HepG2 (cell line): Measurements from ENCODE around the gene POLA1. TPM values are rescaled to one million over a fixed set of nuclear protein-coding genes. Genes with fewer than 3 reads are reported as not detected.
A peak's percentile ranks its signal among the peaks of the same experiment; 100 is the strongest.

ENCODE experiments used
- ATAC-seq: fragments of 200-7000 bp; cut with Tn5 transposase; 3 replicates; pipeline ENCODE4 v1.9.1; 2020; ENCODE audit warnings: mild to moderate bottlenecking, moderate library complexity
- BruUV-seq: library from RNA; stranded (reverse); fragments of 400-500 nt; replicated peaks from 2 replicates; lab custom pipeline; 2021; lab: Mats Ljungman, UMichigan
- CTCF ChIA-PET: fragments of 300-600 bp; formaldehyde crosslinking; extraction: SDS; loops from one replicate; lab custom pipeline; 2021; ENCODE audit warnings: low total read pairs, inconsistent platforms, low intra/inter-chr PET ratio; lab: Yijun Ruan, JAX
- POLR2A ChIA-PET: fragments of 350-600 bp; sonication (Branson Sonifier 250); formaldehyde crosslinking; loops from one replicate; lab custom pipeline; 2020; ENCODE audit warnings: antibody characterized with exemption, inconsistent platforms; lab: Yijun Ruan, JAX
- DNase-seq: peaks from one replicate; pipeline ENCODE4 v3.0.0-alpha.2; 2015; ENCODE audit warnings: low spot score
- FAIRE-seq: peaks from 3 replicates; lab custom pipeline; 2011; peaks lifted over from hg19 to GRCh38; lab: Jason Lieb, UNC
- H2AFZ ChIP-seq: one replicate; pipeline ENCODE4 v1.6.1; 2011; ENCODE audit warnings: low read length, inconsistent platforms
- H3K27ac ChIP-seq: fragments of 300-600 bp; 3 replicates; pipeline ENCODE4 v1.8.0; 2011; ENCODE audit warnings: mixed run types, mild to moderate bottlenecking, mixed read lengths, low read length, inconsistent platforms; ENCODE audit not compliant: insufficient read depth; ENCODE audit errors: extremely low read length
- H3K27me3 ChIP-seq, 2 experiments: fragments of 200-600 bp in 1 of 2; 2 replicates in 1 of 2; 3 replicates in 1 of 2; pipeline versions ENCODE4 v1.6.0 to v1.8.0; 2011; ENCODE audit warnings: low read length in 2 of 2, mild to moderate bottlenecking in 2 of 2, moderate library complexity in 2 of 2, inconsistent platforms in 1 of 2; ENCODE audit not compliant: insufficient read depth in 2 of 2, control insufficient read depth in 1 of 2
- H3K36me3 ChIP-seq, 2 experiments: fragments of 200-600 bp in 1 of 2; replicated peaks in 1 of 2; 2 replicates in 1 of 2; 3 replicates in 1 of 2; pipeline versions ENCODE4 v1.5.1 to v1.8.0; 2011; ENCODE audit warnings: low read length in 2 of 2, inconsistent platforms in 1 of 2; ENCODE audit not compliant: insufficient read depth in 2 of 2, control insufficient read depth in 1 of 2
- H3K4me1 ChIP-seq: 2 replicates; pipeline ENCODE4 v1.5.1; 2012; ENCODE audit warnings: low read length, inconsistent platforms; ENCODE audit not compliant: insufficient read depth
- H3K4me2 ChIP-seq: 2 replicates; pipeline ENCODE4 v1.6.0; 2011; ENCODE audit warnings: low read depth, low read length, inconsistent platforms
- H3K4me3 ChIP-seq, 3 experiments: fragments of 200-600 bp in 1 of 3; sonication (generic), shearing (Covaris generic) in 1 of 3; replicated peaks in 1 of 3; 2 replicates each; pipeline ENCODE4 v1.5.1; 2011 to 2016; ENCODE audit warnings: low read length in 3 of 3, inconsistent platforms in 2 of 3, low read depth in 2 of 3, mild to moderate bottlenecking in 2 of 3, control low read depth in 1 of 3, mixed read lengths in 1 of 3; ENCODE audit not compliant: insufficient read depth in 1 of 3
- H3K79me2 ChIP-seq: one replicate; pipeline ENCODE4 v1.6.1; 2011; ENCODE audit warnings: low read length, inconsistent platforms; ENCODE audit not compliant: insufficient read depth
- H3K9ac ChIP-seq: 2 replicates; pipeline ENCODE4 v1.6.0; 2011; ENCODE audit warnings: mild to moderate bottlenecking, low read depth, low read length, inconsistent platforms; ENCODE audit not compliant: insufficient read depth
- H3K9me3 ChIP-seq: 2 replicates; pipeline ENCODE4 v1.5.1; 2012; ENCODE audit warnings: mild to moderate bottlenecking, low read length
- H4K20me1 ChIP-seq: 2 replicates; pipeline ENCODE4 v1.6.0; 2011; ENCODE audit warnings: inconsistent platforms, mild to moderate bottlenecking, low read length, moderate library complexity; ENCODE audit not compliant: insufficient read depth
- ATM ChIP-seq: fragments of 450-650 bp; IDR thresholded peaks from 2 replicates; pipeline ENCODE4 v1.7.1; 2017; ENCODE audit warnings: mild to moderate bottlenecking, borderline replicate concordance
- FOXK1 ChIP-seq: sonication (generic); formaldehyde crosslinking; IDR thresholded peaks from 2 replicates; pipeline ENCODE4 v1.4.0; 2020; ENCODE audit warnings: low read depth, missing genetic modification reagents, borderline replicate concordance
- HNRNPL ChIP-seq: fragments of 200-400 bp; formaldehyde crosslinking; IDR thresholded peaks from 2 replicates; pipeline ENCODE4 v1.6.1; 2017; ENCODE audit warnings: mild to moderate bottlenecking, low read depth, low read length
- JUNB ChIP-seq: sonication (generic); formaldehyde crosslinking; IDR thresholded peaks from 2 replicates; pipeline ENCODE4 v1.8.0; 2022; ENCODE audit warnings: missing genetic modification reagents, mild to moderate bottlenecking, borderline replicate concordance
- NFE2L2 ChIP-seq: fragments of 150-350 bp; IDR thresholded peaks from 2 replicates; pipeline ENCODE4 v1.6.1; 2014; ENCODE audit warnings: low read length
- SP2 ChIP-seq: sonication (generic); formaldehyde crosslinking; IDR thresholded peaks from 2 replicates; pipeline ENCODE4 v1.5.1; 2020; ENCODE audit warnings: mild to moderate bottlenecking, missing genetic modification reagents
- TBX2 ChIP-seq: sonication (generic); formaldehyde crosslinking; IDR thresholded peaks from 2 replicates; pipeline ENCODE4 v1.5.0; 2020; ENCODE audit warnings: missing genetic modification reagents, mild to moderate bottlenecking, borderline replicate concordance
- ZFYVE20 ChIP-seq: sonication (generic); formaldehyde crosslinking; IDR thresholded peaks from 2 replicates; pipeline ENCODE4 v1.8.0; 2023; ENCODE audit warnings: low read depth, mild to moderate bottlenecking, moderate library complexity, missing genetic modification reagents, borderline replicate concordance
- ZNF121 ChIP-seq: sonication (generic); formaldehyde crosslinking; IDR thresholded peaks from 2 replicates; pipeline ENCODE4 v1.5.0; 2020; ENCODE audit warnings: mild to moderate bottlenecking, missing genetic modification reagents
- ZNF275 ChIP-seq: sonication (generic); formaldehyde crosslinking; IDR thresholded peaks from 2 replicates; pipeline ENCODE4 v1.8.0; 2022; ENCODE audit warnings: missing genetic modification reagents, mild to moderate bottlenecking, inconsistent platforms, borderline replicate concordance
- ZNF280D ChIP-seq: sonication (generic); formaldehyde crosslinking; IDR thresholded peaks from 2 replicates; pipeline ENCODE4 v1.5.1; 2020; ENCODE audit warnings: mild to moderate bottlenecking, missing genetic modification reagents
- ZNF34 ChIP-seq: sonication (generic); formaldehyde crosslinking; IDR thresholded peaks from 2 replicates; pipeline ENCODE4 v1.4.0; 2020; ENCODE audit warnings: mild to moderate bottlenecking, missing genetic modification reagents, borderline replicate concordance
- ZNF547 ChIP-seq: sonication (generic); formaldehyde crosslinking; IDR thresholded peaks from 2 replicates; pipeline ENCODE4 v1.5.1; 2020; ENCODE audit warnings: mild to moderate bottlenecking, missing genetic modification reagents
- ZNF792 ChIP-seq: IDR thresholded peaks from 2 replicates; pipeline ENCODE4 v1.6.1; 2016
- ZNF841 ChIP-seq: sonication (generic); formaldehyde crosslinking; IDR thresholded peaks from 2 replicates; pipeline ENCODE4 v1.8.1; 2023; ENCODE audit warnings: missing genetic modification reagents, borderline replicate concordance
- WGBS: methylation state at CpG from one replicate; pipeline ENCODE4 v1.1.6; 2017; ENCODE audit warnings: low lambda C conversion rate; 5-methylcytosine and 5-hydroxymethylcytosine counted together
- in situ Hi-C: cut with HindIII; loops from 2 replicates; pipeline ENCODE4 v1.10.0; 2017; ENCODE audit warnings: low pct_unique_long_range_greater_than_20kb; ENCODE audit not compliant: extremely low pct_ligation_motif_present
- intact Hi-C: fragments of 100-400 bp; cut with micrococcal nuclease; formaldehyde crosslinking; loops from one replicate; pipeline ENCODE4 v1.10.0; 2022; ENCODE audit not compliant: unreplicated experiment
- polyA plus RNA-seq, 8 experiments: library from polyadenylated mRNA; depleted of rRNA in 3 of 8; stranded (reverse) in 7 of 8; unstranded in 1 of 8; fragments of >200 nt; fragmentation: Illumina TruSeq in 4 of 8; extraction: Trizol in 4 of 8; gene quantifications; 2 replicates each; pipeline versions ENCODE4 v1.2.1 to v1.2.3, GENCODE V29; 2011 to 2016; ENCODE audit warnings: low read depth in 4 of 8, missing spikeins in 1 of 8, mixed read lengths in 1 of 8; ENCODE audit not compliant: insufficient read depth in 1 of 8
- total RNA-seq, 5 experiments: library from RNA; depleted of rRNA; stranded (reverse); fragments of >200 nt; fragmentation: Illumina TruSeq; extraction: Trizol; gene quantifications; 2 replicates each; pipeline ENCODE4 v1.2.3, GENCODE V29; 2016; ENCODE audit warnings: low read depth in 1 of 5

The POLA1 gene
- total and polyA plus RNA-seq, 2 of the 13 experiments (the other 11 are each of a cell fraction or from before 2014, with no cell fraction given) = 3.3 to 26.5 TPM

GRCh38 chrX:25018682-25019081 is 325.0 kb downstream of the POLA1 start:
- no peak for FAIRE-seq
- 50% methylated on average over 3 of the region's 3 CpGs for WGBS
- no peak overlapping the region for H3K4me3 ChIP-seq

GRCh38 chrX:25019707-25020390 is 326.1 kb downstream of the POLA1 start:
- peak overlapping the region; percentile 58 for H3K4me2 ChIP-seq
- CTCF ChIA-PET = no interaction called here
- TF ChIP-seq ZNF792 (CRISPR knock-in tag) = no peak
- TF ChIP-seq JUNB (CRISPR knock-in tag) = no peak
- TF ChIP-seq FOXK1 (CRISPR knock-in tag) = no peak
- TF ChIP-seq ZNF121 (CRISPR knock-in tag) = no peak
- no peak for TF ChIP-seq ZNF841
- TF ChIP-seq TBX2 (CRISPR knock-in tag) = no peak
- no peak for TF ChIP-seq SP2
- no peak for TF ChIP-seq ZNF275 (CRISPR knock-in tag)
- no peak for TF ChIP-seq ZFYVE20
- TF ChIP-seq HNRNPL = no peak
- no peak for TF ChIP-seq ZNF547 (CRISPR knock-in tag)
- no peak for TF ChIP-seq ZNF280D (CRISPR knock-in tag)
- no peak for TF ChIP-seq ATM

More at GRCh38 chrX:25018682-25019081, 325.0 kb downstream of the POLA1 start:
- Histone ChIP-seq H3K9ac (no peak overlapping the region), H3K4me1 (peaks cover 21% of the 10 kb centered on the region), H3K36me3 (no peaks in the 10 kb centered on the region), H3K27me3 (peaks cover 2 to 60% of the 10 kb centered on the region in 2 experiments), H4K20me1 (no peaks in the 10 kb centered on the region)
- CTCF ChIA-PET = no interaction called here
- in situ Hi-C loops (no loop called here), intact Hi-C loops (no loop called here)
- POLR2A ChIA-PET = no interaction called here
- DNase-seq (no peak), ATAC-seq (no peak)
- BruUV-seq = no TSS peak
- TF ChIP-seq NFE2L2 (no peak), ZNF34 (CRISPR knock-in tag) (no peak)
- TF ChIP-seq, all 625 proteins: peak for 0
- Histone ChIP-seq H3K27ac (no peak overlapping the region), H2AFZ (no peak overlapping the region), H3K9me3 (no peaks in the 10 kb centered on the region), H3K4me2 (no peak overlapping the region), H3K79me2 (no peaks in the 10 kb centered on the region)

More at GRCh38 chrX:25019707-25020390, 326.1 kb downstream of the POLA1 start:
- no peak overlapping the region for H3K27ac ChIP-seq
- no peak for FAIRE-seq
- H3K9me3 ChIP-seq = no peaks in the 10 kb centered on the region
- peaks cover 2 to 50% of the 10 kb centered on the region in 2 experiments for H3K27me3 ChIP-seq
- no peaks in the 10 kb centered on the region for H3K36me3 ChIP-seq
- H3K79me2 ChIP-seq = no peaks in the 10 kb centered on the region
- H3K9ac ChIP-seq = no peak overlapping the region
- intact Hi-C loops = loop anchor here (2.0 to 5.0 kb wide), 3 partner anchors 122 to 268 kb away; no protein-coding TSS in a partner anchor
- H3K4me1 ChIP-seq = peaks cover 21% of the 10 kb centered on the region
- no peaks in the 10 kb centered on the region for H4K20me1 ChIP-seq
- no peak for ATAC-seq
- peak overlapping the region in 1 of 3 experiments; percentile 61; a peak in 1 of 6 replicates for H3K4me3 ChIP-seq
- POLR2A ChIA-PET = no interaction called here
- in situ Hi-C loops = loop anchor here (5.0 kb wide), 2 partner anchors 183 to 268 kb away; no protein-coding TSS in a partner anchor
- no peak overlapping the region for H2AFZ ChIP-seq
- no peak for DNase-seq
- BruUV-seq = no TSS peak
- WGBS = 6% methylated on average over 5 of the region's 22 CpGs
